GM19025 (cell line): ENCODE results near the gene TIAL1.
"Not testable (repeated sequence)": the region's sequence is repeated elsewhere in the genome, so short reads cannot be mapped to it uniquely, and the experiment has no call there.

Source experiments
- ATAC-seq: cut with Tn5 transposase; IDR thresholded peaks from one replicate; pipeline ENCODE4 v1.9.1; 2021; ENCODE audit warnings: mild to moderate bottlenecking, low read depth, moderate library complexity; ENCODE audit not compliant: unreplicated experiment

Gene TIAL1

DNA sequence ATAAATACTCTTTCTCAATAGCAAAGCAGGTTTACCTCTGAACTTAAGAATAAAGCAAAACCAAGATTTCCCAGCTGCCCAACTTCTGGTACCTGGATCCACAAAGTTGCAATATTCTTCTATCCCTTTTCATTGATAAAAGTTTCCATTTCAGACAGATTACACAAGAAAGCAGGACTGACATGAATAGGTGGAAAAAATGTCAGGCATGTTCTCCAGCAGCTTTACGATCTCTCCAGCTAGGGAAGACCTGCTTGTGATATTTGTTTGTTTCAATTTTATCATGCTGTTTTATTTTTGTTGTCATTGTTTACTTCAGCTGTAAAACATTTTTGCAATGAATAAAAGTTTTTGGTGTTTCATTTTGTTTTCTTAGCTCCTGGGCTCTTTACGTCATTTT, 63.3 kb downstream of the TIAL1 start:
- ATAC-seq, result no peak

DNA sequence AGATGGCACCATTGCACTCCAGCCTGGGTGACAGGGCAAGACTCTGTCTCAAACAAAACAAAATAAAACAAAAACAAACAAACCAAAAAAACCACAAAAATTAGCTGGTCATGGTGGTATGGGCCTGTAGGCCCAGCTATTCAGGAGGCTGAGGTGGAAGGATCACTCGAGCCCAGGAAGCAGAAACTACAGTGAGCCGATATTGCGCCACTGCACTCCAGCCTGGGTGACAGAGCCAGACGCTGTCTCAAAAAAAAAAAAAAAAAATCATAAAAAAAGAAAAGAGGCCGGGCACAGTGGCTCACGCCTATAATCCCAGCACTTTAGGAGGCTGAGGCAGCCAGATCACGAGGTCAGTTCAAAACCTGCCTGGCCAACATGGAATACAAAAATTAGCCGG, 64.0 kb downstream of the TIAL1 start:
- not testable (repeated sequence) for ATAC-seq

DNA sequence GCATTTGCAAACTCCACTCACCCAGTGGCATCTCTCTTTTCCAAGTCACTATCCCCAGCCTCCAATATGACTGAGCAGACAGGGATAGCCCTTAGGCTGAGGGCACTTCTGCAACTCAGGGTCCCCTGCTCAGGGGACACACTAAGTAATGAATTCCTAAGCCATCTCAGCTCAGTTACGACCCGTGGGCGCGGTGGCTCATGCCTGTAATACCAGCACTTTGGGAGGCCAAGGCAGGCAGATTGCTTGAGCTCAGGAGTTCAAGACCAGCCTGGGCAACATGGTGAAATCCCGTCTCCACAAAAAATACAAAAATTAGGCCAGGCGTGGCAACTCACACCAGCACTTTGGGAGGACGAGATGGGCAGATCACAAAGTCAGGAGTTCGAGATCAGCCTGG, 64.5 kb downstream of the TIAL1 start:
- not testable (repeated sequence) for ATAC-seq

DNA sequence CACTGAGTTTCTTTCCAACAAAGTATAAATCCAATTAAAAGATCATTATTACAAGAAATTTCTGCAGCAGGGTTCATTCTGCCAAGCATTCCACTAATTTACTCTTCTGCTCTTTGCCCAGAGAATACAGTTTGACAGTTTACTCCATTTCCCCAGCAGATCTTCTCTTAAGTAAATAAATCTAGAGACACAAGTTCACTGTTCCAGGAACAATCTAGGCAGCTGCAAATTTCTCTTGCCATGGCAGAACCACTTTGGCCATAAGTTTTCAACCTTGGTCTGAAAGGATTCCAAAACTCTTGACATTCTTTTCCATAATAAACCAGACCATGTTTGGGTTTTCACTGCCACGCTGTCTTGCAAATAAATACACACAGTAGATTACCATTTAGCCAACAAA, 65.7 kb downstream of the TIAL1 start:
- no peak for ATAC-seq

DNA sequence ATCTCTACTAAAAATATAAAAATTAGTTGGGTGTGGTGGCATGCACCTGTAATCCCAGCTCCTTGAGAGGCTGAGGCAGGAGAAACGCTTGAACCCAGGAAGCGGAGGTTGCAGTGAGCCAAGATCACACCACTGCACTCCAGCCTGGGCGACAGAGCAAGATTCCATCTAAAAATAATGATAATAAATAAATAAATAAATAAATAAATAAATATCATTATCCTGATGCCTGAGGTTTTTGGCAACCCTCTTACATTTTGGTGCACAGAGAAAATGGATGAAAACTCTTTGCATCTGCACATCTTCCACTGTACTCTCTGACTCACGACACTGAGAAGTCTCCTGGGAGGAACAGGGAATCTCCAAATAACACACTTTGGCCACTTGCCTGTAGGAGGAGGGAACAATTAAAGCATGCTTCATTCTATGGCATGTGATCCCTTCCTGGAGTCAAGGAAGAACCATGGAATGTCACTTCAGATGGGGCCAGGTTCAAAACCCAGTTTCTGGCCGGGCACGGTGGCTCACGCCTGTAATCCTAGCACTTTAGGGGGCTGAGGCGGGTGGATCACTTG, 68.0 kb downstream of the TIAL1 start:
- ATAC-seq, result not testable (repeated sequence)

DNA sequence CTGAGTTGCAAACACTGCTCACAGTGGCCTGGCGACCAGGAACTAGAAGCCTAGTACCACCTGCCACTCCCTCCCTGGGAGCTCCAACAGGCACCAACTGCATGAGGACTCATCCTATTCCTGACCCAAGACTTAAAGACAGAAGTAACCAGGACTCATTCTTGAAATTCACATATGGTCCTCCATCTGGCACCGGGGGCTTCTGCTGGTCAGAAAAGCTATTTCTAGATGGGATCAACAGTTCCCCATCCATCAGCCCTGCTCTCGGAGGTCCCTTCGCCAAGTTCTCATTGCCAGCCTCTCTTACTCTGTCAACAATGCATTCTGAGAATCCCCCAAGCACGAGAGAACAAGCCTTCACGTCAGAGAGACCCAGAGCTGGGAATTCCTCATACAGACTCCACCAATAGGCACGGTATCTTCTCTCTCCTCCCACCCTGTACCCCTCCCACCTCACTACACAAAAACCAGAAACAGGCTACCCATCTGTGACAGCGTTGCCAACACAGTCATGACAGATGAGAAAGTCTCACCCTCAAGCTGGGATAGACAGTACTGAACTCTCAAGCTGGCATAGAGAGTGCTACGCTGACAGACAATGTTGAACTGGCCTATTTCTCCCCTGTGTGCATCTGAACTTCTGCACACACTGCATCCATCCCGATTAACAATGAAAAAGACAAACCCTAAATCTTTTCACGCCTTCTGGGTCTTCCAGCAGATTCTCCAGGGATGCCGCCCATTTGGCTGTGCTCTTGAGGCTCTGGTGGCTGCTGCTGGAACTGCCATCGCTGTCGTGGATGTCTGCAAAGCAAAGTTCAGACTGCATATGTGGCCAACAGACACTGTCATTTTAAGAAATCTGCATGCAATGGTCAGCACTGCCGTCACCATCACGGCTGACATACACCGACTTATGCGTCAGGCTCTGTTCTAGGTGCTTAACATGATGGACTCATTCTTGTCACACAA, 69.9 kb downstream of the TIAL1 start:
- ATAC-seq, result no peak

DNA sequence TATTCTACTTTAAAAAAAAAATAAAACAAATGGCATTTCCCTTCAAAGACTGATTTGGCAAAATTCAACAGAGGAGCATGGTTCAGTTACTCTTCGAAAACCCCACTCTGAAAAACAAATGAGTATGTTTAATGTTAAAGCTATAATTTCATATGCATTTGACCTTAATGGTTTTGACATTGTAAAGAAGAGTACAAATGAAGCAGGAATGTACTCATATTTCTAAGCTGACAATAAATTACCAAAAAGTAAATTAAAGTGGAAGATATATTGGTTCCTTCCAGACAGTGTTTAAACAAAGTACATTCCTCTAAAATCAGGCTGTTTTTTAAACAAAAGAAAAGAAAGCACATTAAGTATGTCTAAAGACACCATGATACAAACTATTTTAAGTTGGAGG, 70.6 kb downstream of the TIAL1 start:
- ATAC-seq, result no peak

DNA sequence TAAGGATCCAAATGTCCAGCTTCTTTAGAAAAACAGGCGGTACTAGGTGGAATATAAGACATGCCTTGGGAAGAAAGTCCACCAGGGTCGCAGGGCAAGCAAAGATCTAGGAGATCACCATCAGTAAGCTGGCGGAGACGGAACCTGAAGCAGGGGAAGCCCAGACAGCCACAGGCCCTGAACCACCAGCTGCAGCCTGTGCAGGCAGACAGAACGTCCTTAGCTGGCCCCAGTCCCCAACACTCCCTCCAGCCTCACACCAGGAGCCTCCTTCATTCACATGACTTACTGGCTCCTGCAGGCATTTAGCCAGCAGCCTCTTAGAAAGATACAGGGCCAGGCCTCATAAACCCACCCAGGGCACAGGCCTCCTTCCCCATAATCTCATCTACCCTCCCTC, 71.6 kb downstream of the TIAL1 start:
- ATAC-seq, result no peak

DNA sequence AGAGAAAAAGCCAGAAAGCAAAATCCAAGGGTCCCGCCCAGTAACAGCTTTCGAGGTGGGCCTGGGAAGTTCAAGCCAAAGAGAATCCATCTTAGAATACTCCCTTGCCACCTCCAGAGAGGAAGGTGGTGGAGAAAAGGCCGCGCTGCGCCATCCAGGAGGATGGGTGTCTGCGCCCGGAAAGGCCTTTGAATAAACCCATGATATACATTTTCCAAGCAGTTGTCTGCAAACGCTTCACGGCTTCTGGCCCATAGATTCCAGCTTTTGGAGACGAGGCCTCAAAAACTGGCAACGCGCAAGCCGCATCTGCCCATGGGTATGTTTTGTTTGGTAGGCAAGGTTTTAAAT, 72.1 kb downstream of the TIAL1 start:
- no peak for ATAC-seq

DNA sequence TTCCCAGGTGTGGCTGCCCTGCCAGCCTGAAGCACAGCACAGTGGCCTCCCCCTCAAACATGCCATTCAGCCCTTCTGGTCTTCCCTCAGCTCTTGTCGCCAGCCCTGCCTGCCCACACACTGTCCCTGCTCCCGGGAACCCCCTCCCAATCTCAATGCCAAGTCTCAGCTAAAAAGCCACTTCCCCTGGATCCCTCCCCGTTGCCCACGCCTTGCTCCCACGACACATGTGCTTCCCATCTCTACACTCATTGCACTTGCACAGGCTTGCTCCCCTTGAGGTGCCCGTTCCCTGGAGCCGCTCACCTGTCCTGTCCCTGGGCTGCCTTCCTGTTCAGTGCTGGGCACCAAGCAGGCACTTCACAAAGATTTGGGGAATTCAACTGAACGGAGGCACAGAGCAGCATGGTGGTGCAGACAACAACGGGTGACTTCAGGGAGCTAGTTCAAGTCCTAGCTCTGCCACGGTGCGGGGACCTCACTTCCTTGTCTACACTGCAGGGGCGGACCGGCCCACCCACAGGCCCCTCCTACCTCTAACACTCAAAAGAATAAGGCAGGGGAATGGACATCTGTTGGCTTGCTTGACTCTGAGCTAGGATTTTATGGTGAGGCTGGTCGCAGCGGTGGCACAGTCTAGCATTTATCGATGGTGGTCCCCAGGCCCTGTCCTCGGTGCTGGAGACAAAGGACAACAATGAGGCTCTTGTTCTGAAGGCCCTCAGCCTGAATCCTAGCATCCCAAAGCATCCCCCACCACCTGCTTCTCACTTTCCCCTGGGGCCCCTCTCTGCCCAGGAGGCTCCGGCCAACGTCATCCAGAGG, 72.7 kb downstream of the TIAL1 start:
- ATAC-seq, result no peak
